HG02840 (cell line): Measurements from ENCODE around the gene TCEAL5.
"Not testable (repeated sequence)": the region's sequence is repeated elsewhere in the genome, so short reads cannot be mapped to it uniquely, and the experiment has no call there.

Source experiments
- ATAC-seq: cut with Tn5 transposase; IDR thresholded peaks from one replicate; pipeline ENCODE4 v1.9.1; 2021; ENCODE audit warnings: mild to moderate bottlenecking, moderate library complexity, moderate number of reproducible peaks; ENCODE audit not compliant: unreplicated experiment, low FRiP score

Gene TCEAL5

GRCh38 chrX:103235608-103236007 is 40.9 kb downstream of the TCEAL5 start:
- ATAC-seq = not testable (repeated sequence)

DNA sequence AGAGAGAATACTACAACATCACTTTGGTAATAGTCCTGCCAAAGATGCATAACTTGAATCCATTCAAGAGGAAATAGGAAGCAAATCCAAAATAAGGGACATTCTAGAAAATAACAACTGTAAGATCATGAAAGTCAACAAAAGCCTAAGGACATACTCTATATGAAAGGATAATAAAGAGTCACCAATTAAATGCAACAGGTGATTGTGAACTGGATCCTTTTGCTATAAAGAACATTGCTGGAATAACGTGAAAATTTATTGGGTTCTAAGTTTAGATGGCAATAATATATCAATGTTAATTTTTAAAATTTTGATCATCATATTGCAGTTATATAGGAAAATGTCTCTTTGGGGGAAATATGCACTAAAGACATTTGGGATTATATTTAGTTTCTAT is 41.7 kb downstream of the TCEAL5 start:
- ATAC-seq = no peak

GRCh38 chrX:103233263-103233662 is 43.3 kb downstream of the TCEAL5 start:
- no peak for ATAC-seq

GRCh38 chrX:103225918-103226317 is 50.6 kb downstream of the TCEAL5 start:
- not testable (repeated sequence) for ATAC-seq
